Thoracic aorta (tissue), 2 donors: ENCODE data around the gene BANP. TPM values are rescaled to one million over a fixed set of nuclear protein-coding genes. Genes with fewer than 3 reads are reported as not detected.

Experiments used
- ATAC-seq: fragments of 150-250 bp; one replicate; pipeline ENCODE4 v1.8.0; 2017; ENCODE audit warnings: low read depth; ENCODE audit not compliant: insufficient number of reproducible peaks, low FRiP score
- DNase-seq: peaks from one replicate; pipeline ENCODE4 v3.0.0-alpha.2; 2020; ENCODE audit warnings: low spot score
- H3K27ac ChIP-seq, 2 donors: fragments of 200-600 bp; sonication (generic); 1 replicate in 1 of 2; 2 replicates in 1 of 2; pipeline ENCODE4 v1.5.1; 2016; ENCODE audit warnings: mild to moderate bottlenecking in 2 of 2, moderate library complexity in 2 of 2
- H3K27me3 ChIP-seq: fragments of 200-600 bp; sonication (generic); replicated peaks from 2 replicates; pipeline ENCODE4 v1.6.0; 2016; ENCODE audit warnings: mild to moderate bottlenecking; ENCODE audit not compliant: insufficient read depth
- H3K36me3 ChIP-seq: fragments of 200-600 bp; sonication (generic); one replicate; pipeline ENCODE4 v1.5.1; 2016
- H3K4me1 ChIP-seq, 2 donors: fragments of 200-600 bp; sonication (generic); 1 replicate in 1 of 2; 2 replicates in 1 of 2; pipeline versions ENCODE4 v1.5.1 to v1.6.0; 2016; ENCODE audit warnings: low read depth in 2 of 2, mild to moderate bottlenecking in 1 of 2; ENCODE audit not compliant: control insufficient read depth in 1 of 2
- H3K4me3 ChIP-seq: fragments of 200-600 bp; sonication (generic); 2 replicates; pipeline ENCODE4 v1.5.1; 2016; ENCODE audit warnings: mild to moderate bottlenecking
- H3K9me3 ChIP-seq: fragments of 200-600 bp; sonication (generic); 2 replicates; pipeline ENCODE4 v1.5.1; 2016
- total RNA-seq, 2 donors: library from RNA; depleted of rRNA; stranded (reverse); fragments of >200 nt; gene quantifications; one replicate each; pipeline versions ENCODE4 v1.1.0 to v1.2.3, GENCODE V29; 2016
- TF ChIP-seq, protein P1 (sequence below): fragments of 200-600 bp; sonication (generic); IDR thresholded peaks from one replicate; pipeline ENCODE4 v1.5.1; 2019; ENCODE audit warnings: antibody characterized with exemption

The BANP gene
- total RNA-seq, 2 donors from 2014 or later, result 18.6 to 21.8 TPM

GRCh38 chr16:88010968-88011483 lies 59.8 kb downstream of the BANP start:
- DNase-seq, result no peak

GRCh38 chr16:88012360-88012759 lies 61.1 kb downstream of the BANP start:
- H3K36me3 ChIP-seq, result no peaks in the 10 kb centered on the region
- TF ChIP-seq, protein P1, sequence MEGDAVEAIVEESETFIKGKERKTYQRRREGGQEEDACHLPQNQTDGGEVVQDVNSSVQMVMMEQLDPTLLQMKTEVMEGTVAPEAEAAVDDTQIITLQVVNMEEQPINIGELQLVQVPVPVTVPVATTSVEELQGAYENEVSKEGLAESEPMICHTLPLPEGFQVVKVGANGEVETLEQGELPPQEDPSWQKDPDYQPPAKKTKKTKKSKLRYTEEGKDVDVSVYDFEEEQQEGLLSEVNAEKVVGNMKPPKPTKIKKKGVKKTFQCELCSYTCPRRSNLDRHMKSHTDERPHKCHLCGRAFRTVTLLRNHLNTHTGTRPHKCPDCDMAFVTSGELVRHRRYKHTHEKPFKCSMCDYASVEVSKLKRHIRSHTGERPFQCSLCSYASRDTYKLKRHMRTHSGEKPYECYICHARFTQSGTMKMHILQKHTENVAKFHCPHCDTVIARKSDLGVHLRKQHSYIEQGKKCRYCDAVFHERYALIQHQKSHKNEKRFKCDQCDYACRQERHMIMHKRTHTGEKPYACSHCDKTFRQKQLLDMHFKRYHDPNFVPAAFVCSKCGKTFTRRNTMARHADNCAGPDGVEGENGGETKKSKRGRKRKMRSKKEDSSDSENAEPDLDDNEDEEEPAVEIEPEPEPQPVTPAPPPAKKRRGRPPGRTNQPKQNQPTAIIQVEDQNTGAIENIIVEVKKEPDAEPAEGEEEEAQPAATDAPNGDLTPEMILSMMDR, result no peak
- no peaks in the 10 kb centered on the region for H3K27me3 ChIP-seq
- no peak for DNase-seq
- no peak overlapping the region for H3K27ac ChIP-seq
- H3K4me1 ChIP-seq, result no peaks in the 10 kb centered on the region
- no peak overlapping the region for H3K4me3 ChIP-seq
- no peaks in the 10 kb centered on the region for H3K9me3 ChIP-seq
- ATAC-seq, result no peak

More at GRCh38 chr16:88010968-88011483, 59.8 kb downstream of the BANP start:
- TF ChIP-seq, protein P1, result no peak
- H3K27ac ChIP-seq, result no peak overlapping the region
- no peak overlapping the region for H3K4me3 ChIP-seq
- no peaks in the 10 kb centered on the region for H3K27me3 ChIP-seq
- H3K9me3 ChIP-seq, result no peaks in the 10 kb centered on the region
- peaks cover 3% of the 10 kb centered on the region for H3K36me3 ChIP-seq
- H3K4me1 ChIP-seq, result no peaks in the 10 kb centered on the region
- ATAC-seq, result no peak

DNA sequence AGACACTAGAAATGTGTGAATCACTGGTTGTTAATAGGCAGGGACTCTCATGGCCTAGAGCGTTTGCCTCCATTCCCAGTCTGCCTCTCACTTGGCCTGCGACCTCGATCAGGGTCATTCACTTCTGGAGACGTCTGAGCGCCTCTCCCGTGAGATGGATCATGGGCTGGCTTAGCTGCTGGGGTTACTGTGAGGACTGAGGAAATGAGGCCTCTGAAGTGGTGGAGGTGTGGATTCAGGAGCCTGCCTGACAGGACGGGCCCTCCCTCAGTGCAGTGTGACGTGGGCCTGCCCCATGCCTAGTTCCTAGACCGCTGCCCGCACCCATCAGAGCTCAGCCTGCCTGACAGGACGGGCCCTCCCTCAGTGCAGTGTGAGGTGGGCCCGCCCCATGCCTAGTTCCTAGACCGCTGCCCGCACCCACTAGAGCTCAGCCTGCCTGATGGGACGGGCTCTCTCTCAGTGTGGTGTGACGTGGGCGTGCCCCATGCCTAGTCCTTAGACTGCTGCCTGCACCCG lies 61.9 kb downstream of the BANP start:
- no peaks in the 10 kb centered on the region for H3K9me3 ChIP-seq
- no peak for DNase-seq
- no peaks in the 10 kb centered on the region for H3K36me3 ChIP-seq
- TF ChIP-seq, protein P1, result no peak
- no peak overlapping the region for H3K27ac ChIP-seq
- H3K4me1 ChIP-seq, result no peaks in the 10 kb centered on the region
- no peaks in the 10 kb centered on the region for H3K27me3 ChIP-seq
- no peak for ATAC-seq
- no peak overlapping the region for H3K4me3 ChIP-seq

DNA sequence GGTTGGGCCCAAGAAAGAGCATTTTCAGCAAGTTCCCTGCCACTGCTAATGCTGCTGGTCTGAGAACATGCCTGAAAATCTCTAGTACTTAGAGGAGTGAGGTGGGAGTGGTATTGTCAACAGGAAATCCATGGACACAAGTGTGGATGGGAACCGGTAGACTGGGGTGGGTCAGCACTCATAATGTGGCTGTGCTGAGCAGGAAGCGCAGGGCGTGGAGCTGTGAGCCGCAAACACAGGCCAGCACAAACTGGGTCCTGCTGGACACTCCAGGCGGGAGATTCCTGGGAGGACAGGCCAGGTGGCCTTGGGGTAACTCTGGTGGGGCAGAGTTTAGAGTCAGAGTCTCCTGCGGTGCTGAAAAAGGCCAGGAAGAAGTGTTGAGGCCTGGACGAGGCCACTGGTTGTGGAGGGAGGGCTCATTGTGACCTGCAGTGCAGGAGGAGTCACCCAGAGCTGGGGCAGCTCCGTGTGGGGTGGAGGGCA lies 62.6 kb downstream of the BANP start:
- ATAC-seq (no peak), DNase-seq (no peak)
- Histone ChIP-seq H3K9me3 (no peaks in the 10 kb centered on the region), H3K27ac (no peak overlapping the region), H3K36me3 (no peaks in the 10 kb centered on the region), H3K27me3 (no peaks in the 10 kb centered on the region), H3K4me3 (no peak overlapping the region), H3K4me1 (no peaks in the 10 kb centered on the region)
- TF ChIP-seq, protein P1, result no peak

DNA sequence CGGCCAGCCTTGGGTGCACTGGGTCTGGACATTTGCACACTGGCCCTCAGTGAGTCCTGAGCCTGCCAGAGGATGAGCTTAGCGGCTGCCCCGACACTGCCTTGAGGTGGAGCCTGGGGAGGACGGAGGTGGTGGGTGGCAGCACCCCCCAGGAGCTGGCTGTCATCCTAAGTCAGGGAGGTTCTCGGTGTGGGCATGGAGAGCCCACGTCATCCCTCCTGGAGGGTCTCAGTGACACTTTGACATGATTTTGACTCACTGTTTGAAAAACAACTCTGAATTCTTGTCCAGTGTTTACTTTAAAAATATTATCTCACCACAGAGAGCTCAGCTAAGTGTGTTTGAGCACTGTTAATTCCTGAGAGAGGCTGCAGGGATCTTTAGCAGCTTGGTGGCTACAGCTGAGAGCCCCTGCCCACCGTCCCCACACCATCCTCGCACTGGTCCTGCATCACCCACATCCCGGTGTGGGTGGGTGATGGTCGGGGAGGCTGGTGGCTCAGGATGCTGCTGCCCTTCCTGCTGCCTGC lies 63.1 kb downstream of the BANP start:
- no peak for DNase-seq
- TF ChIP-seq, protein P1, result no peak
- no peaks in the 10 kb centered on the region for H3K9me3 ChIP-seq
- no peak overlapping the region for H3K4me3 ChIP-seq
- no peaks in the 10 kb centered on the region for H3K36me3 ChIP-seq
- ATAC-seq, result no peak
- no peak overlapping the region for H3K27ac ChIP-seq
- no peaks in the 10 kb centered on the region for H3K4me1 ChIP-seq
- H3K27me3 ChIP-seq, result no peaks in the 10 kb centered on the region
